T follicular helper cell (primary cell): ENCODE results near the gene ERBIN.
"Not testable (repeated sequence)": the region's sequence is repeated elsewhere in the genome, so short reads cannot be mapped to it uniquely, and the experiment has no call there.

ENCODE experiments used
- DNase-seq: peaks from one replicate; pipeline ENCODE4 v3.0.0-alpha.2; 2020; ENCODE audit warnings: low read depth

Gene ERBIN

GRCh38 chr5:65915661-65916060 is 10.7 kb upstream of the ERBIN start:
- DNase-seq, result not testable (repeated sequence)

- DNase-seq, result no peak
Observed at GRCh38 chr5:65916066-65916465, 10.3 kb upstream of the ERBIN start.

- DNase-seq, result no peak
Observed at GRCh38 chr5:65916636-65917035, 9.7 kb upstream of the ERBIN start.

GRCh38 chr5:65919773-65920172 is 6.6 kb upstream of the ERBIN start:
- no peak for DNase-seq

GRCh38 chr5:65923339-65923738 is 3.0 kb upstream of the ERBIN start:
- no peak for DNase-seq

- no peak for DNase-seq
Observed at GRCh38 chr5:65924366-65925043, 1.9 kb upstream of the ERBIN start.

GRCh38 chr5:65925044-65925600 is 1.3 kb upstream of the ERBIN start:
- peak; percentile 63 for DNase-seq

GRCh38 chr5:65925601-65926275 is 637 bp upstream of the ERBIN start:
- DNase-seq, result peak; percentile 73

GRCh38 chr5:65926893-65927292 is 518 bp downstream of the ERBIN start:
- DNase-seq, result no peak

- no peak for DNase-seq
Observed at GRCh38 chr5:65927503-65928321, 1.3 kb downstream of the ERBIN start.

GRCh38 chr5:65928322-65928752 is 2.0 kb downstream of the ERBIN start:
- DNase-seq, result no peak

- no peak for DNase-seq
Observed at GRCh38 chr5:65928860-65929259, 2.5 kb downstream of the ERBIN start.

- DNase-seq, result no peak
Observed at GRCh38 chr5:65932676-65933075, 6.3 kb downstream of the ERBIN start.

GRCh38 chr5:65933295-65933694 is 6.9 kb downstream of the ERBIN start:
- no peak for DNase-seq

GRCh38 chr5:65938256-65938655 is 11.9 kb downstream of the ERBIN start:
- DNase-seq, result no peak

GRCh38 chr5:65943771-65944170 is 17.4 kb downstream of the ERBIN start:
- no peak for DNase-seq

- no peak for DNase-seq
Observed at GRCh38 chr5:65946198-65946745, 19.9 kb downstream of the ERBIN start.

GRCh38 chr5:65948115-65948747 is 21.9 kb downstream of the ERBIN start:
- no peak for DNase-seq

GRCh38 chr5:65951330-65951729 is 25.0 kb downstream of the ERBIN start:
- no peak for DNase-seq

- DNase-seq, result no peak
Observed at GRCh38 chr5:65952259-65952658, 25.9 kb downstream of the ERBIN start.

GRCh38 chr5:65954200-65954599 is 27.8 kb downstream of the ERBIN start:
- DNase-seq, result no peak

GRCh38 chr5:65955746-65956145 is 29.4 kb downstream of the ERBIN start:
- no peak for DNase-seq
